Stimulated activated CD4-positive, alpha-beta T cell treated with anti-CD3 and anti-CD28 coated beads, TNF-alpha, amount 100 ng/mL, for 24 hours (primary cell): Measurements from ENCODE around the gene IL3.
A peak's percentile ranks its signal among the peaks of the same experiment; 100 is the strongest.

Source experiments
- DNase-seq, 3 experiments: peaks; one replicate each; pipeline ENCODE4 v3.0.0-alpha.2; 2020; ENCODE audit warnings: low read depth in 3 of 3

Gene IL3

DNA sequence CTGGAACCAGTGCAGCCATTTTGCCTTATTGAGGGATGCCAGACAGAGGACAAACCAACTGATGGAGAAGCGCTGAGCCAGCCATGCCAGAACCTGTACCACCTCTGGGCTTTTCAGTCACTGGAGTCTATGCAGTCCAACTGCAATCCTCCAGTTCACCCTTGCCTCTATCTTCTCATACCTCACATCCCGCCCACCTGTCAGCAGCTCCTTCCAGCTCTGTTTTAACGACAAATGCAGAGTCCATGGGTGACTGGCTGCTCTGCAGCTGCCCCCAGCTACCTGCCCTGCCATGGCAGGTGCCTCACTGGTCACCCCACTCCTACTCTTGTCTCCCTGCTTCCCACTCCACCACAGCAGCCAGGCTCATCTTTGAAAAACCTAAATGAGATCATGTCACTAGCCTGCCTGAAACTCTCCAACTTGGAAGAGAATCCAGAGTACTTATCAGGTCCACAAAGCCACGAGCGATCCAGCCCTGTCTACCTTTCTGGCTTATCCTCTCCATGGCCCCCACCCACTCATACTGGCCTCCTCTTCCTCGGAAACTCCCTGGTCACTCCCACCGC, 35.0 kb upstream of the IL3 start:
- no peak for DNase-seq

DNA sequence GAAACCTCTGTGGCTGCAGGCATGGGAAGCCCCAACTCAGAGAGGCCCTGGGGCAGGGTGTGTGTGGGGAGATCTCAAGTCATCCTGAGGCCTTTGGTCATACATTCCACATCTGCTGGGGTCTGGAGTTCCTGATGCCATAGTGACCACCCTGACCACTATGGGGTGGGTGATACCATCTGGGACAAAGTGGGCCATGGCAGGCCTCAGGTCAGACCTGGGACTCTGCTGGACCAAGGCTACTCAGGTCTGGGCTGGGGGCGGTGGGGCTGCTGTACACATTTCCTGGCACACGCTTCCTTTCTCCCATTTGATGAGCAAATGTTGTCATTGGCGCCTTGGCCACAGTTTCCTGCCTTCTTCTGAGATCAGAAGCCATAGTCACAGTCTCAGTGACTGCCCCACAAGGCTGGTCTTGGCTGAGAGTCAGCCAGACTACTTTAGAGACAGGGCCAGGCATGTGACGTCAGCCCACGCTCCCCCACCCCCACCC, 33.9 kb upstream of the IL3 start:
- DNase-seq = peak in 1 of 3 experiments; percentile 40

DNA sequence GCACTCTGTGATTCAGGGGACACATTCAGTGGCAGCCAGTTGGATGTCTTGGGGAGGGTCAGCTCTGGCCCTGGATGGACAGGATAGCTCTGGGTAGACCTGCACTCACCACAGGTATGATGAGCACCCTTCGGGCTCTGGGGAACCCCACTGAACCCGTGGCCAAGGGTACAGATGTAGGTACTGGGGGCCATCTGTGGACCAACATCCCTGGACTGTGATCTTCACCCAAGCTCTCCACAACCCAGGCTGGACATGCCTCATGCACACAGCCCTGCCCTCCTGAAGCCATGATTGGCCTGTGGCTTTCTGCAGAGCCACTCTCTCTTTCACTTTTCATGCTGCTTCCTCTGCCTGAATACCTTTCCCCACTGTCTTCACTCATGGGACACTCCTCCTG, 33.4 kb upstream of the IL3 start:
- no peak for DNase-seq

DNA sequence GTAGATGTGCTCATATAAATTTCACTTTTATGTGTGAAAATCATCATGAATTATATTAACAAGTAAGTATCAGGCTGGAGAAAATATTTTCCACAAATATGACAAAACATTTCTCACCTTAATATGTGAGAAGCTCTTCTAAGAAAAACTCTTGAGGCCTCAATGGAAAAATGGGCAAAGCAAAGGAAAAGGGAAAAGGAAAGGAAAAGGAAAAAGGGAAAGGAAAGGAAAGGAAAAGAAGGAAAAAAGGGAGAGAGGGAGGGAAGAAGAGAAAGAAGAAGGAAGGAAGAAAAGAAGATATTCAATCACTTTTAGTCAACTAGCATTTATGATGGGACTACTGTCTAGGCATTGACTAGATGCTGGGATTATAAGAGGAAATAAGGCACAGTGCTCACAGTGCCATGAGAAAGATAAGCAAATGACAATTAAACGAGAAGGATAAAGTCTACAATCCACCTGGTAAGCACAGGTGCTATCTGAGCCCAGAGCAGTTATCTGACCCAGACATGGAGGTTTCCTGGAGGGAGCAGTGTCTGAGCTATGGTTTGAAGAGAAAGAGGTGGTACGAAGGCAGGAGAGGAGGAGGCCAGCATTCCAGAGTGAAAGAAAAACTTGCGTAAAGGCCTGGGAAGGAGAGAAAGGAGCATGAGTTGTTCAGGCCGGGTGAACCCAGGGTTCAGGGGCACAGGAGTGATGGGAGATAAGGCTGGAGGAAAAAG, 30.7 kb upstream of the IL3 start:
- no peak for DNase-seq

DNA sequence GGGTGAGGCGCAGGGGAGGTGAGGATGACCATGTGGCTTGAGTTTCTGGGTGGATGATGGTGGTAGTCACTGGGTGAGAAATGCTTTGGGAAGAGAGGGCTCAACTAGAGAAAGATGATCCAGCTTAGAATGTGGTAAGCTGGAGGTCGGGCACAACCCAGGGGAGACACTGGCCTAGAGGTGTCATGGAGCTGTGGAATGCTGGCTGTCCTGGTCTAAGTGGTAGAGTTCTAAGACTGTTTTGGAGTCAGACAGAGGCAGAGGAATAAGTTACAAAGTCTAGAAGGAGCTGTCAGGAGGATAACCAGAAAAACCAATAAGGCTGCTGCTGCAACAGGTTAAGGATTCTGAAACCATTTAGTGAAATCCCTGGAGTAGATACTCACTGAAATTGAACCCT, 29.8 kb upstream of the IL3 start:
- no peak for DNase-seq

DNA sequence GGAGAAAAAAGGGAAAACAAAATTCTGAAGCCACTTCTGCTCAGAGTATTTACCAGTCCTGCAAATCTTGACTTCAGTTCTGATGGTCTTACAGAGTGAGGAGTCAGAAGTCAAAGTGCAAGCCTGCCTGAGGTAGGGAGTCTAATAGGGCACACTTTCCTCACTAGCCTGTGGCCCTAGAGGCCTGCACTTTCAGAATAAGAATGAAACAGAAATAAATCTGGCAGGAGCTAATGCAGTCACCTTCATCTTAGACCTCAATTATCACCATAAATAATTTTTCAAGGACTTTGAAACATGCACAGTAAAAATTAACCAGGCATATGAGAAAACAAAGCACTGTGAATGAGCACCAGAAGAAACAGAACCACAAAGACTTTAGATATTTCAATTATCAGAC, 28.3 kb upstream of the IL3 start:
- DNase-seq = no peak

DNA sequence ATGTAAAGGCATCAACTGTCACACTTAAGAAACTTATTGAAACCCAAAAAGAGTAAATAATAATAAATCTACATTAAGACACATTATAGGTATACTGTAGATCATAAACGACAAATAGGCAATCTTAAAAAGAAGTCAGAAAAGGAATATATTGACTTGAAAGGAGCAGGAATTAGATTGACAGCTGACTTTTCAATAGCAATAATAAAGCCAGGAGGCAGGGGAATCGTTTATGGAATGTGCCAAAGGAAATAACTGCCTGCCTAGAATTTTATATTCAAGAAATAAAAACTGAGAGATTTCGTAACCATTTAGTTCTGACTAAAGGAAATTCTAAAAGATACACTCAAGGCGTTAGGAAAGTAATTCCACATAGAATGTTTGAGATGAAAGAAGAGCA, 27.3 kb upstream of the IL3 start:
- no peak for DNase-seq

DNA sequence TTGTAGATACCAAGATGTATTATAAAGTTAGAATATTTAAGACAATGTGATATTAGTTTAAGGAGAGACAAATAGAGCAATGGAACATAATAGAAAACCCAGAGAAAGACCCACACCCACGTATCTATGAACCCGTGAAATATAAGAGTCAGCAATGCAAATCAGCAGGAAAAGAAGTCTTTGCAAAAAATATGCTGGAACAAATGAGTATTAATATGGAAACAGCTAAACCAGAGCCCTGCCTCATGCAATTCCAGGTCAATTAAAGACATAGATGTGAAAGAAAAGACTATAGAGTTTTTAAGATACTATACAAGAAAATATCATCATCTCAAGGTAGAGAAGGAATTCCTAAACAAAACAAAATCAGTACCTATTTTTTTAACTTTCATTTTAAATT, 23.1 kb upstream of the IL3 start:
- no peak for DNase-seq

DNA sequence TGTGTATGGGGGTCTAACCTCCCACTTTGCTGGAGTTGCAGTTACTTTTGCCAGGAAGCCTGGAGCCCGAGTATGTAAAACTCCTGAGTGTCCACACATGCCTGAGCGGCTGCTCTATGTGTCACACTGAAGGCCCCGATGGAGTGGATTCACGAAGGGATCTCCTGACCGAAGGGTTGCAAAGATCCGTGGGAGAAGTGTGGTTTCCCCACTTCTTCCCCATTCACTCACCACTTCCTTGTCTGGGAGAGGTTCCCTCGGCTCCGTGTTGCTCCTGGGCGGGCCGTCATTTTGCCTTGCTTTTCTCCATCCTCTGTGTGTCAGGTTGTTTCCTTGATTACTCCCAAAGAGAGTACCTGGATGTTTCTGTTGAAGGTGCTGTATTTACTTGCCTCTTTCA, 16.2 kb upstream of the IL3 start:
- no peak for DNase-seq

DNA sequence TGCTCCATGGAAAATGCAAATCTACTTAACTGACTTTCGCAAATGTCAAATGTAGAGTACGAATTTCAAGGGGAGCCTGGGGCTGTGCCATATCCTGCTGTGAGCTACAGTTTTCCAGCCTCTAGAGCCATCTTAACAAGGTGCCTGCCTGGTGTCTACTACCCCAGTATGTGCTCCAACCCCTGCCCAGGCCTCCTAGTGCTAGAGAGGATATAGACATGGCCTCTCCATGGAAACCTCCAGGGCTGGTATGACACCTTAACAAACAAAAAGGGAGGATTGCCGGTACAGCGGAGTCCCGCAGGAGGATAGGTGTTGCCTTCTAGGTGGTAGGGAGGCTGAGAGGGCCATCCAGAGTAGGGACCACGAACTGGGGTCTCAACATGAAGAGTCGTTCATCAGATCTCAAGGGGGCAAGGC, 13.6 kb upstream of the IL3 start:
- DNase-seq = no peak

DNA sequence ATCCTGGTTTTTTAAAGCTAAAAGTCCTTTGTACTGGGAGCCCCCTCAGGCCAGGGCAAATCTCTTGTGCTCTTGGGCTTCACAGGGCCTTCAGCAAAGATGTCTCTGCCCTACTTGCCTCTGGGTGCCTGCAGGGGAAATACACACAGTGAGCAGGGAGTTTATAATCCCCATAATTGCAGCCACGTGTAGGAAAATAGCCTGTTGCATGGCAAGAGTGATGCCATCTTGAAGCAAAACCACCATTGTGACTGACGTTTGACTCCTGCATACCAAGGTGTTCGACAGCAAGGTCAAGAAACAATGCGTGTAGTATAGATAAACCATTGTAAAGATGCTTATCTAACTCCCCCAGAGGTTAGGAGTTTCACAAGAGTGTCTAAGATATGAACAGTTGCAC, 11.4 kb upstream of the IL3 start:
- no peak for DNase-seq

DNA sequence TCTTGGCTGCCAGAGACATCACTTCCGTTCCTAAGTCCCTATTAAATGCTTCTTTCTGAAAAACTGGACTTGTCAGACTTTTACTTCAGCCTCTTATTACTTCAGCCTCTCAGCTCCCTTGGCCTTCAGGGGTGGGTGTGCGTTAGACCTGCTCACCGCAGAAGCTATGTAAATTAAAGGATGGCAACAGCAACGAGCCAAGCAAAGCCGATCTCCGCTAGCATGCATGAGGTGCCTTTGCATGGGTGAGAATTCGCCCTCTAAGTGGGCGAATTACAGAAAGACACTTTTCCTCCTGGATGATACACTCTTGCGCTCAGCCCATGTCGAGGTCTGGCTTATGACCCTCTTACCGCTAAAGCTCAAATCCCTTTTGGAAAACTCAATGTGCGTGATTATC, 10.9 kb upstream of the IL3 start:
- no peak for DNase-seq

DNA sequence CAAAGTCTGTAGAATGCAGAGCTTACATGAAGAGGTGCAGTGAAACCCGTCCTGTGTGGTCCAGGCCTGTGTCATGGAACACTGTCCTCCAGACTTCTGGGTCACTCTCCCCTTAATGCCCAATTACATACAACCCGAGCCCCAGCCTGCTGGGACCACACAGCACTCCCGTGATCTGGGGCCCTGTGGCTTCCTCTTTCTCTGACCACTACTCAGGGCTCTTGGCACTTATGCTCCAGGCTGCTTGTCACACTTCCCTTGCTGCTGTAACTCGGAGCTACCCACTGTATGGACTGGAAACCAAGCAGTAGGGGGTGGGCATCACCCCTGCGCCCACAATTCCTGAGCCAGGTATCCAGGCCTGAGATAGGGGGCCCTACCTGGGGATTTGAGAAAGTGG, 10.3 kb upstream of the IL3 start:
- DNase-seq = no peak

DNA sequence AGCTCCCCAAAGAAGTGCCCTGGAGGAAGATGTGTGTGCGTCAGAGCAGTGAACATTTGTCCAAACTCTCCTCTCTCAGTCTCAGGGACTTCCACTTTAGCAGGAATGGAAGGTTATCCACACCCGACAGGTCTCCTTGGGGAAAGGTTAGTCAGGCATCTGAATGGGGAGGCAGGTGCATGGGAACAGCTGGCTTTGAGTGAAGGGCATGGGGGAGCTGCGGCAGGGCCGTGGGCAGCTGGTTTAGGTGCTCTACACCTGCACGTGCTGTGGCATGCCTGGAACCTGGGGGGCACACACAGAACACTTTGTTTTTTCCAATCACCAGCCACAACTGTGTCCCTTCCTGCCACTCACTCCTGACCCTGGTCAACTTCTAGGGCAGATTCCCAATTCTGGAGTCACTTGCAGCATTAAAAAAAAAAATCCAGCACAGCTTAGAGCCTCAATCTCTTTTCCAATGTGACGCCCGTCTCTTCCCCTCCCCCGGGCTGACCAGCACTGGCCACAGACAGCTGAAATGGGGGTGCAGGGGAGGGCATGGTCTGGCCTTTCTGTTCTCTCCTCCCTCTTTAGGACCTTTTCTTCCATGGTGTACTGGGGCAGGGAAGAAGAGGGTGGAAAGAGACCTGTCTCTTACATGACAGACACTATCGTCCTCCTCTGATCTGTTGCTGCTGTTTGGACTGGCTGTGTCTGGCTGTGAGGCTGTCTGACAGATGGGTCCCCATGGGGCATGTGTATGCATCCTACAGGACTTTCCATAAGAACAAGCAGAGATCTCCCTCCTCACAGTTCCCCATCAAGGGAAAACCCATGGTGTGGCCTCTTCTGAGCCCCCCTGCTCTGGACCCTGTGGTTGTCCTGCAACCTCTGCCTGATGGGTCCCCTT, 9.5 kb upstream of the IL3 start:
- no peak for DNase-seq

DNA sequence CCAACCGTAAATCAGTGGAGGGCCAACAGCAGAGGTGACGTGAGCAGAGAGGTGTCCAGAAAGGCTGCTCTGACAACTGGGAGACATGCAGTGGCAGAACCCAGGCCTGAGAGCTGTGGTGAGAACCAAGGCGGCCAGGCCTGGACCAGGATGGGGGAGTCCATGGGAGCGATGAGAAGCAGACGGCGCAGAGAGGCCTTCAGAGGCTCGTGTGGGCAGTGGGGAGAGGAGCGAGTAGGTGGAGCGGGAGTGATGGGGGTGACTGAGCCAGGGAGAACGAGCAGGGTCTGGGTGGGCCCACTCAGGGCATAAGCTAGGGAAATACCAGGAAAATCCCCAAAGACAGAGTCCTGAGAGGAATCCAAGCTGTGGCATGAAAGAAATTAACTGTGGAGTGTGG, 7.9 kb upstream of the IL3 start:
- DNase-seq = no peak

DNA sequence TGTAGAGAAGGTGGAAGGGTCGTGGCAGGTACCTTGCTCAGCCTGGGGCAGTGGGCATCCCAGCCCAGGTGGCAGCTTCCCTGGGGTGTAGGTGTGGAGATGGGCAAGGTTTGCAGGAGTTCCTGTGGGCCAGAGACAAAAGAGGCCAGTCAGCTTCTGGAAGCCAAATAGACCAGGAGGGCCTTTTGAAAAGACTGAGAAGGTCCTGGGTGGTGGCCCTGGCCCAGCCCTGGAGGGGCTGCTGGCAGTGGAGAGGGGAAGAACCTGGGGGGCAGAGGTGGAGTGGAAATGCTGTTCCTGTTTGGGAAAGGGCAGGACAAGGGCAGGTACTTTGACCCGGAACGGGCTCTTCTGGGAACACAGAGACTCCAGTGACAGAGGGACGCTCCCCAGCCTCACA, 7.0 kb upstream of the IL3 start:
- no peak for DNase-seq

DNA sequence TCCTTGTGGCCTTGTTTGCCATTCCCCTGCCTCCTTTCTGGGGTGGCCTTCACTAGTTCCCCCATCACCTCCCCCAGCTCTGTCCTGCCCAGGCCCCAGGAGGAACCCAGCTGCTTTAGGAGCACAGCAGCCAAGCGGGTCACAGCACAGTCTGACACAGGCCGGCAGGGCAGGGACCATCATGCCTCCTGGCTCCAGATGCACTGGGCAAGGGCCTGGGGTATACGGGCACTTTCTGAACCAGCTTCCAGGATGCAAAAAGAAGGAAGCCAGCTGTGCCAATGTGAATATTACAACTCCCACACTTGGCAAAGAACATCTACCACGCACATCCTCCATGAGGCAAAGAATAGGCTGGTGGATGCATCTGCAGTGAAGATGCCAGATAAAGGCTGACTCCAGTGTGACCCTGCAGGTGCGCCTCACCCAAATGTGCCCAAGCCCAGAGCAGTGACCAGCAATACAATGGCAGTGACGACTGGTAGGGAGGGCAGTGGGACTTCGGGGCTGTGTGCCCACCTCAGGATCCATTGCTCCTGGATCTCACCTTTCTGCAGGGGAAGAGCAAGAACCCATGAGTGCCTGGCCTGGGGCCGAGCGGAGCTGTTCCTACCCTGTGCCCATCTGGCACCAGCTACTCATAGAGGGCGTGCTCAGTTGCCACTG, 6.3 kb upstream of the IL3 start:
- no peak for DNase-seq

DNA sequence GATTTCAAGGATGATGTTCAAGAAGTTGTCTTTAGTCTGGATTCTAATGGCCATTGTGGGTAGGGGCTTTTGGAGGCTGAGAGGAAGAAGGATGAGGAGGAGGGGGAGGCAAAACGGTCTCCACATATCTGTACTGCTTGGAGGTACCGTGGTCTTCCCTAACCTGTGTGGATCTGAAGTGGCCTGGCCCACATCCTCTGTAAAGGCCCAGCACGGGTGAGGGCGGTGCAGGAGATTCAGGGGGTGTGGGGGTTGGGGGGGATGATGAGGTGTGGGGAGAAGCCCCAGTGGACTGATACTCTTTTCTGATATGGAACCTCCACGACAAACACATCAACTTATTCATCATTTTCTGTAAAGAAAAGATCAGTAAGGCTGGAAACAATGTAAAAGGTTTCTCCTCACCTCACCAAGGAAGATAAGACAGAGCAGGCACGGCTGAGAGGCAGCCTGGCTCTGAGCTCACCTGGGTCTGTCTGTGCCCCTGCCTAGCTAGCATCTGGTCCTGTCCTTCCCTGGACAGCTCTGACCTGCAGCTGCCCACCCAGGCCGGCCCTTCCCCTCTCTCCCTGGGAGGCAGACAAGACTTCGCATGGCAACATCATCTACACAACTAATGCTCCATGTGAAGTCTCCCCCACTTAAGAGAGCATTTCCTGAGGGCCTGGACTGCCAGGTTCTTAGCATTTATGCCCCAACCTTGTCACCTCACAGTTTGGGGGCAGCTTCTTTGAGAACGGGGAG, 5.6 kb upstream of the IL3 start:
- DNase-seq = no peak

DNA sequence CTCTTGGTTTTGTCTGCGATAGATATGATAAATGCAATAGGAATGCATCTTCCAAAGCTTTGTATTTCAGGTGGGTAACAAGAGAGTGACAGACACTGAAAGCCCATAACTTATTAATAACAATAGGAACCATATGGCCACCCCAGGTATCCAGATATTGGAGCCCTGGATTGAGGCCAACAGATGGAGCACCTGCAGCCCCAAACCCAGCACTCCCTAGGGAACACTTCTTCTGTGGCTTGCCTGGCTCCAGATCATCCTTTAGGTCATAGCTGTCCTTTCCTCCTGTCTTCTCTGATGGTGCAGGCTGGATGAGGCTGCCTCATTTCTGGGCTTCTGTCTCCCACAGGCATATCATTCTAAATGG, 5.0 kb upstream of the IL3 start:
- no peak for DNase-seq

DNA sequence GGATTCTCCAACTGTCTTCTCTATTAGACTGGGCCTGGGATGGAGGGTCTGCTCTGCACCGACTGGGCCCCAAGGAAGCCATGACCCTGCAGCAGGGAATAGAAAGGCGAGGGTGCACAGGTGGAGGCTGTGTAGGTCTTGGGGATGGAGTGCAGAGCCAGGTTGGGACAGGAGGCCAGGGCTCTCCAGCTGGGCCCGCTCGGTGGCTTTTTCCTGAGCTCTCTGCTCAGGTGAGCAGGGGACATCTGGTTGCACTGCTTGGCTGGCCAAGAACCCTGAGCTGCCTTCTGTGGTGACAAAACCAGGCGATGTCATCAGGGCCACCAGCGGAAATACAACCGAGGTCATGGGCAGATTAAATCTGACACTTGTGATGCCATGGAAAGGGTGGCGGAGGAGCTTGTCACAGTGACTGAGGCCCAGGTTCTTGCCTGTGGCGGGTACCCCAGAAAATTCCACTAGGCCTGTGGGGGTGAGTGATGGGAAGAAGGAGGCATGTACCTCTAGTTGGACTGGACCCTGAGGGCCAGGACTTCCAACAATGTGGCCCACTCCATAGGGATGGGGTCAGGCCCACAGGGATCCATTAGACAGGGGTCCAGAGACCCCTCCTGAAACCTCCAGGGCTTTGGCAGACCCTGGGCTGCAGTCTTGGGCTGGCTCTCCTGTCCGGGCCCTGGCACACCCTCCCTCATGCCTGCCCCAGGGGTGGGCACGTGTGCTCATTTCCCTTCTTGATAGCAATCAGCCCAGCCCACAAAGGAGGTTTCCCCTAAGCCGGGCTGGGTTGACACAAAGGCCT, 4.4 kb upstream of the IL3 start:
- DNase-seq = no peak
